Suppressor macrophage treated with lipopolysaccharide for 1 hour (primary cell): ENCODE measurements around the gene RAB11FIP5.
"Not testable (repeated sequence)": the region's sequence is repeated elsewhere in the genome, so short reads cannot be mapped to it uniquely, and the experiment has no call there.

Experiments used
- DNase-seq, 3 donors: peaks; one replicate each; pipeline ENCODE4 v3.0.0-alpha.2; 2020 to 2022

RAB11FIP5 gene

DNA sequence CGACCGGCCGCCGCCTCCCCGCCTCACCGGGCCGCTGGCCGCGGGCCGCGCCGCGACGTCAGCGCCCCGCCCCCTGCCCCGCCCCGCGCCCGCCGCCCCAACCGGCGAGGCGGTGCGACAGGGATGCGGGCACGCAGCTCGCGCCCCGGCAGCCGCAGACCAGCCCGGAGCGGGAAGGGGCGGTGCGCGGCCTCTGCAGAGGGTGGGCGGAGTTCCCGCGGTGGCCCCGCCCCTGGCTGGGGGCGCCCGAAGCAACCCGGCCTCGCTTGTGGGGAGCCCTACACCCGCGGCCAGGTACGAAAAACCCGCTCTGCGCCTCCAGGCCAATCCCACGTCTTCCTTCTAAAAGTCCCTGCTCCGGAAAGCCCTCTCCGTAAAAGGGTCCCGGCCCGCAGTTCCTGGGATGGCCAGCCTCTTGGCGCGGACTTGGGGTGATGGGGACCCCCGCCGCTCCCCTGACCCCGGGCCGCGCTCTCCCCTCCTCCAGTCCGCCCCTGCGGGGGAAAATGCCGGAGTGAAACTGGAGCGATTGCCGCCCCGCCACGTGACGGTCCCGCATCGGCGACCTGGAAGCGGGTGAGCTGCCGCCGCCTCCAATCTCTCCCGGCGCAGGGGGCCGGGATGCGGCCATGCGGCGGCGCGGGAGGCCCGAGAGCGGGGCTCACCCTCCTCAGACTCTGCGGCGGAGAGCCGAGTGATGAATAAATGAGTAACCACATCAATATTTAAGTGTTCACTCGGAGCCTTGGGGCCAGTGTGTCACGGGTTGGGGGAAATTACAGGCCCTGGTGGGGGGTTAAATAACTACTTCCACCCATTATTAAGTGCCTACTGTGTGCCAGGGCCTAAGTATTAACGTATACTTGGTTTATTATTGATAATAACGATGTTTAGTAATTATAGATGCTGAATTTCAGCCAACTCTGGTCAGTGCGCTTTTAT lies at the start of gene RAB11FIP5:
Gene RAB11FIP5, minus strand, starts transcription at position 36 of the 942 bp plus-strand sequence. CDS start 171 bp downstream, outside the sequence.
- peak; percentile 62 to 74 (median 63) for DNase-seq

- DNase-seq, result peak; percentile 48 to 73 (median 57)
These were observed 43.9 kb upstream of the RAB11FIP5 start for GRCh38 chr2:73156539-73157124.

DNA sequence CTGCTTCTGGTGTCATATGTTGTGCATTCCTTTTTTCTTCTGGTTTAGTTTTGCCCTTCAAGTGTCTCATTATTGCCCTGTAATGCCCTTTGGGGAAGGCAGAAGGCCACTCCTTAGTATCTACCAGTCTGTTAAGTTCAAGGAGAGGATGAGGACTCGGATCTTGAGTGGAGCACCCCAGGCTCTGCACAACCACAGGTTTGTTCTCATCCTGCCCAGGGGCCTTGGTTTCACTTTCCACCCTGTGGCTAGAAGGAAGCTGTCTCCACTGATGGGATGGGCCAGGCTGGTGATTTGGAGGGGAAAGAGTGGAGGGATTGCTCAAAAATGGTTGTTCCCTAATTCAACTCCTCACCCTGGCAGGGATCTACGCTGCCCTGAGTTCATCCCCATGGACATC lies 30.2 kb upstream of the RAB11FIP5 start:
- peak in 1 of 3 donors; percentile 22 for DNase-seq

DNA sequence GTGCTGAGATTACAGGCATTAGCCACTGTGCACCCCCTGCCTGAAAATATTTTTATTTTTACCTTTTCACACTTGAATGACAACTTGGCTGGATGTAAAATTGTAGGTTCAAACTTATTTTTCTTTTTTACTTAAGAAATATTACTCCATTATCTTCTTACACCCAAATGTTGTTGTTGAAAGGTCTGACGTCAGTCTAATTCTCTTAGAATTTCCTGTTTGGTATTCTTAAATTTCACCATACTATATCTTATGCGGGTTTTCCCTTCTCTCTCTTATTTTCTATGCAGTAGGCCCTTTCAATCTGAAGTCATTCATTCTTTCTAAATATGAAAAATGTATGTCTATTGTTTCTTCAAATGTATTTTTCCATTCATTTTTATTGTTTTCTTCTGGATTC lies 29.1 kb upstream of the RAB11FIP5 start:
- peak in 2 of 3 donors; percentile 24 to 28 for DNase-seq

DNA sequence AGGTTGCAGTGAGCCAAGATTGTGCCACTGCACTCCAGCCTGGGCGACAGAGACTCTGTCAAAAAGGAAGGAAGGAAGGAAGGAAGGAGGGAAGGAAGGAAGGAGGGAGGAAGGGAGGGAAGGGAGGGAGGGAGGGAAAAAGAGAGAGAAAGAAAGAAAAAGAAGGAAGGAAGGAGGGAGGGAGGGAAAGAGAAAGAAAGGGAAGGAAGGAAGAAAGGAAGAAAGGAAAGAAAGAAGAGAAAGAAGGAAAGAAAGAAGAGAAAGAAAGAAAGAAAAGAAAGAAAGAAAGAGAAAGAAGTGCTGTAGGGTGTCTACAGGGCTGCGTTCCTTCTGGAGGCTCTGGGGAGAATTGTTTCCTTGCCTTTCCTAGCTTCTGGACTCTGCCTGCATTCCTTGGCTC lies 22.5 kb upstream of the RAB11FIP5 start:
- no peak for DNase-seq

GRCh38 chr2:73134471-73134870 lies 21.7 kb upstream of the RAB11FIP5 start:
- DNase-seq, result peak; percentile 21 to 38 (median 23)

GRCh38 chr2:73133566-73134197 lies 20.9 kb upstream of the RAB11FIP5 start:
- DNase-seq, result peak; percentile 10 to 31 (median 12)

GRCh38 chr2:73131807-73132206 lies 19.1 kb upstream of the RAB11FIP5 start:
- DNase-seq, result no peak

DNA sequence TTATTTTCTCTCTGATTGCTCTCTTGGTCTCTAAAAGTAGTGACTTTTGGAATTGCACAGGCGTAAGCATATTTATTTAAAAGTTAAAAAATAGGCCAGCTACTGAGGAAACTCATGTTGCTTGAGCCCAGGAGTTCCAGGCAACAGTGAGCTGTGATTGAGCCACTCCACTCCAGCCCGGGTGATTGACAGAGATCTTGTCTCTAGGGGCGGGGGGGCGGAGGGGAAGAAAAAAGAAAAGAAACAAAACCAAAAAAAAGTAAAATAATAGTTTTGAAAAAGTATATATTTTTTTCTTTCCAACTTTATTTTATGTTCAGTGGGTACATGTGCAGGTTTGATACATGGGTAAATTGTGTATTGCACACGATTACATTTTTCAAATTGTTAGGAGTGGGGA lies 18.0 kb upstream of the RAB11FIP5 start:
- DNase-seq, result no peak

GRCh38 chr2:73128841-73129535 lies 16.2 kb upstream of the RAB11FIP5 start:
- no peak for DNase-seq

GRCh38 chr2:73122536-73122935 lies 9.8 kb upstream of the RAB11FIP5 start:
- DNase-seq, result no peak

- not testable (repeated sequence) for DNase-seq
These were observed 7.0 kb upstream of the RAB11FIP5 start for GRCh38 chr2:73119611-73120239.

DNA sequence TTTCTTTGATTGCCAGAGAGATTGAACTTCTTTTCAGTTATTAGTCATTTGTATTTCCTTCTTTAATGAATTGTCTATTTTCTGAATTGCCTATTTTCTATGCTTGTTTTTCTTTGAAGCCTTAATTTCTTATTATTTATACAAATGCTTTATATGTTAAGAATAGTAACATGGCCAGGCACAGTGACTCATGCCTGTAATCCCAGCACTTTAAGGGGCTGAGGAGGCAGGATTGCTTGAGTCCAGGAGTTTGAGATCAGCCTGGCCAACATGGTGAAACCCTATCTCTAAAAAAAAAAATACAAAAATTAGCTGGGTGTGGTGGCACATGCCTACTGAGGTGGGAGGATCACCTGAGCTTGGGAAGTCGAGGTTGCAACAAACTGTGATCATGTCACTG lies 4.7 kb upstream of the RAB11FIP5 start:
- DNase-seq, result no peak

DNA sequence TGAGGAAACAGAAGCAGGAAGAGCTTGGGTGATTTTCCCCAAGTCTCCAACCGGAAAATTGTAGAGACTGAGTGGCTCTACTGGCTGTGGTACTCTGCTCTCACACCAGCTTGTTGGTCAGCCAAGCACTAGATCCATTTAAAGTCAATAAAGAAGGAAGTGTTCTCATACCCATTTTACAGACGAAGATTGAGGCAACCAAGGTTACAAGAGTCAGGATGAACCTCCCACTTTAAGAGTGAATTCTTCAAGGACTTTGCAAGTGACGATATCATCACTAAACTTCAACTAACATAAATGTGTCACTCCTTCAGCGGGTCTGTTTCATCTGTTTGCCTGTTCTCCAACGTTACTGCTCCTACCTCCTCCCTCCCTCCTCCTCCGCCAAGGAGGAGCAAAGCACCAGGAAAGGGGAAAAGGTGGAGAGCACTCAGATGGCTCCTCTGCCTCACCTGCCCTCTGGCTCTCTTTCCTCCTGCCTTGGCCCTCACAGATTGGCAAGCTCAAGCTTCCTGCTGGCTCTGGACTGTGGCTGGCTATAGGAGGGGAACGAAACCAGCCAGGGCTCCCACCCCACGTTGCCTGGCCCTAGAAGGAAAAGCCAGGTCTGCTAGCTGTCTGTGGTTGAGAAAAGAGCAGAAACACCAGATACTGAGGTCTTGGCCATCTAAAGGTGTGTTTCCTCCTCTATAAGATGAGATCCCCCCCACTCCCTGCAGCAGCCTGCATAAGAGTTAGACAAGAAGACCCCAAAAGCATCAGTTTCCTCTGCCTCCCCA lies 3.6 kb upstream of the RAB11FIP5 start:
- no peak for DNase-seq

- no peak for DNase-seq
These were observed 1.6 kb upstream of the RAB11FIP5 start for GRCh38 chr2:73114273-73114867.

DNA sequence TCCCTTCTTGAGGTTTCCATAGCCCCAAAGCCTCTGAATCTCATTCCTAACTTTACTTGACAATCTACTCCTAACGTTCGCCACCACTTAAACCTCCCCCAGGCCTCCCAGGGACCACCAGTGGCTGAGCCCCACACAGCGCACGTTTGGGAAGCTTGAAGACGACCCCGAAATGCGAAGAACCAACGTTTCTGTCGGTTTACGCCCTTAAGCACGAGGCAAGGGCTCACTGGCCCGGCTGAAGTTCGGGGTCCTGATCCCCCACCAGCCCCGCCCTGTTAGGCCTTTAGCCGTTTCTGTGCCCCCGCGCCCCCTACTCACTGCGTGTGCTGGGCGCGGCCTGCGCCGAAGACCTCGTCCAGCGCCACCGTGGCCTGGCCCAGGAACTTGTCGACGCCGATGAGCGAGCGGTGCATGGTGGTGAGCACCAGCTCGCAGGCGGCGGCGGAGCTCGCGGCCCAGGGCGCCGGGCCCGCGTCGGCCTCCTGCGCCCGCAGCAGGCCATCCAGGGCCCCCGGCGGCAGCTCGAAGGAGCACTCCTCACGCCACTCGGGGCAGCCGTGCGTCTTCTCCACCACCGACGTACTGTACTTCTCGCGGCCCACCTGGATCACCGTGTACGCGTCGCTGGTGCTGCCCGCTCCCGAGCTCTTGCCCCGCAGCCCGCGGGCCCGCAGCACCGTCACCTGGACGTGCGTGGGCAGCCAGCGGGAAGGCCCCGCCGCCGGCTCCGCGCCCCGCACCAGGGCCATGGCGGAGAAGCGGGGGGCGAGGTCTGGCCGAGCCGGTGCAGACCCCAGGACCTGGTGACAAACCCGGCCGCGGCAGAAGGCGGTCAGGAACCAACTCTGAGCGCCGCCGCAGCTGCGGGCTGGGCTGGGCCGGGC lies 479 bp downstream of the RAB11FIP5 start:
- peak; percentile 30 to 50 (median 30) for DNase-seq

DNA sequence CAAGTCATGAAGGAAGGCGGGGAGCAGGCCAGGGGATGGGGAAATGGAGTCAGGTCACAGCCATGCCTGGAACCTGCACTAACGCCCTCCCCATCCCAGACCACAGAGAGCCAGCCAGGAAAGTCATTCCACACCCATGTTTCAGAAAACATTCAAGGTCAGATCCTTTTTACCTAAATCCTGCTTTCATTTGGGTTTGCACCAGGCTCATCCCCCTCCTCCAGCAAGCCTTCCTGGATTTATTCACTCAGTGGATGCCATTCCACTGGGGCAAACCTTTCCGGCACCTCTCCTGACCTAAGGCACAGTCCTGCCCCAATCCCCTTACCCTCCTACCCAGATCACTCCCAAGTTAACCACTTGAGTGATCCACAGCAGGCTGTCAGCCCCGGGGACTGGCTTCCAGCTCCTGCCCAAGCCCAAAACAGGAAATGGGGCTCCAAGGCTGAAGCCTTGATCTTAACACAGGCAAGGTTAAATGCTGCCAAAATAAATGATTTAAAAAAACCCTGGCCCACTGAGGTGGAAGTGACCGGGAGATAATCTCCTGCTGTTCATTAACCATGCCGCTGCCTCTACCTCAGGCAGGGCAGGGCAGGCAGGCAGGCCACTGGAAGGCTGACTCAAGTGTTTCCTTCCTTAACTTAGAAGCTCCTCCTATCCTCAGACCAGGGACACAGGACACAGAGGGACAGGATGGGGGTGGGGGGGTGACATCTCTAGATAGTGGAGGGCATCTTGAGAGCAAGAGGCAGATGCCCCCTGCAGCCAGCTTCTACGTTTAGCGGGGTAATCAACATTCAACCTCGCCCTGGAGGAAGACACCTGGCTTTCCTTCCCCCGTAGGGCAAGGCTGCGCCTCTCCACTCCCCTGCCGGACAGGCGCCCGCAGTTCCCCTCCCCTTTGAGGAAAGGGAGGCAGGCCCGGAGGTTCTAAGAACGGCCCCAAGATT lies 1.4 kb downstream of the RAB11FIP5 start:
- peak; percentile 9 to 23 (median 19) for DNase-seq

DNA sequence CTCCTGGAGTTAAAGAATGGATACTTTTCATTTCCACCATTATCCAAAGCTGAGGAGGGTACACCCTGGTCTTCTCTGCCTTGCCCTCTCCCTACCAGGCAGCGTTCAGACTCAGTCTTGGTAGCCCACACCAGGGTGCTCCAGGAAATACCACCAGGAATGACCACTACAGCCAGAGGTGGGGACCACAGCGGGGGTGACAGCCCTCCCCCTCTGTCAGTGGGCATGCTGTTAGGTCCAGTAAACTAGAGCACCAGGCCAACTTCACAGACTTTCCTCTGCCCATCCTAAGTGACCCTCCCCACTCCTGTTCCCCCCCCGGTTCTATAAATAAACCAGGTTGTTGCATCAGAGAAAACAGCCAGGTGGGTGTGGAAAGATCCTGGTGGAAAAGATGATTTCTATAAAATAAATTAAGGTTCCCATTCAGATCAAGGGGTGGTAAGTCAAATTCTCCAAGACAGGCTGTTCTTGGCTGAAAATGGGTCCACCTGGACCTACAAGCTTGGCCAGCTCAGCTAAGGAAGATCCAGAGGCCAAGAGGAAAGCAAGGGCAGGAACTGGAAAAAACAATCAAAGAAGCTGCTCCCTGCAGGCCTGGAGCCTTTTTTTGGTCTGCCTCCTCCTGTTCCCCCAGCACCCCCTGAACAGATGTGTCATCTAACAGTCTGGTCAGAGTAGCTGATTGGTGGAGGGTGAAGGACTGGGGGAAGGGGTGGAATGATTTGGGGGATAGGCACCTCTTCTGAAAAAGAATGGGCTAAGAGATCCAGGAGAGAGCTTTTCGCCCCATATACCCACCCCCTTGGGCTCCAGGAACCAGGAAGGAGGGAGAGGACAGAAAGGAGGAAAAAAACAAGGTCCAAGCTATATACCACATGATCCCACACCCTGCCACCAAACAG lies 2.3 kb downstream of the RAB11FIP5 start:
- no peak for DNase-seq
